ENCODE measurements around the gene LTBP2.

The LTBP2 gene

GRCh38 chr14:74613211-74613914, 1.3 kb upstream of the LTBP2 start:
- no peak for DNase-seq

- peak in 31 of 56 donors; percentile 13 to 77 (median 39) for DNase-seq
These were observed 449 bp upstream of the LTBP2 start for GRCh38 chr14:74612350-74613021.

- DNase-seq = no peak
These were observed 979 bp downstream of the LTBP2 start for GRCh38 chr14:74610866-74611649.

- no peak for DNase-seq
These were observed 1.7 kb downstream of the LTBP2 start for GRCh38 chr14:74610199-74610865.

GRCh38 chr14:74609721-74610120, 2.3 kb downstream of the LTBP2 start:
- no peak for DNase-seq

- peak in 51 of 56 donors; percentile 5 to 93 (median 49) for DNase-seq
These were observed 3.0 kb downstream of the LTBP2 start for GRCh38 chr14:74608959-74609611.

GRCh38 chr14:74606727-74607126, 5.3 kb downstream of the LTBP2 start:
- no peak for DNase-seq

- no peak for DNase-seq
These were observed 6.4 kb downstream of the LTBP2 start for GRCh38 chr14:74605531-74606223.

GRCh38 chr14:74604911-74605310, 7.1 kb downstream of the LTBP2 start:
- no peak for DNase-seq

- no peak for DNase-seq
These were observed 7.9 kb downstream of the LTBP2 start for GRCh38 chr14:74604157-74604556.

- peak in 1 of 56 donors; percentile 5 for DNase-seq
These were observed 10.1 kb downstream of the LTBP2 start for GRCh38 chr14:74601982-74602381.

GRCh38 chr14:74599946-74600345, 12.1 kb downstream of the LTBP2 start:
- DNase-seq = peak in 22 of 56 donors; percentile 7 to 65 (median 31)

GRCh38 chr14:74599321-74599761, 12.7 kb downstream of the LTBP2 start:
- DNase-seq = no peak

GRCh38 chr14:74596741-74597450, 15.1 kb downstream of the LTBP2 start:
- DNase-seq = no peak

GRCh38 chr14:74595006-74595735, 16.9 kb downstream of the LTBP2 start:
- peak in 17 of 56 donors; percentile 6 to 57 (median 28) for DNase-seq

GRCh38 chr14:74594606-74595005, 17.4 kb downstream of the LTBP2 start:
- peak in 2 of 56 donors; percentile 97 to 98 for DNase-seq

GRCh38 chr14:74594029-74594428, 18.0 kb downstream of the LTBP2 start:
- DNase-seq = no peak

GRCh38 chr14:74593241-74593953, 18.6 kb downstream of the LTBP2 start:
- DNase-seq = no peak

All from amygdala (tissue), 56 donors.